HepG2 (cell line): ENCODE measurements around the gene STAMBPL1. TPM values are rescaled to one million over a fixed set of nuclear protein-coding genes. Genes with fewer than 3 reads are reported as not detected.

ENCODE experiments used
- ATAC-seq: fragments of 200-7000 bp; cut with Tn5 transposase; 3 replicates; pipeline ENCODE4 v1.9.1; 2020; ENCODE audit warnings: mild to moderate bottlenecking, moderate library complexity
- BruUV-seq: library from RNA; stranded (reverse); fragments of 400-500 nt; replicated peaks from 2 replicates; lab custom pipeline; 2021; lab: Mats Ljungman, UMichigan
- CTCF ChIA-PET: fragments of 300-600 bp; formaldehyde crosslinking; extraction: SDS; loops from one replicate; lab custom pipeline; 2021; ENCODE audit warnings: low total read pairs, inconsistent platforms, low intra/inter-chr PET ratio; lab: Yijun Ruan, JAX
- POLR2A ChIA-PET: fragments of 350-600 bp; sonication (Branson Sonifier 250); formaldehyde crosslinking; loops from one replicate; lab custom pipeline; 2020; ENCODE audit warnings: antibody characterized with exemption, inconsistent platforms; lab: Yijun Ruan, JAX
- DNase-seq: peaks from one replicate; pipeline ENCODE4 v3.0.0-alpha.2; 2015; ENCODE audit warnings: low spot score
- FAIRE-seq: peaks from 3 replicates; lab custom pipeline; 2011; peaks lifted over from hg19 to GRCh38; lab: Jason Lieb, UNC
- H2AFZ ChIP-seq: one replicate; pipeline ENCODE4 v1.6.1; 2011; ENCODE audit warnings: low read length, inconsistent platforms
- H3K27ac ChIP-seq: fragments of 300-600 bp; 3 replicates; pipeline ENCODE4 v1.8.0; 2011; ENCODE audit warnings: mixed run types, mild to moderate bottlenecking, mixed read lengths, low read length, inconsistent platforms; ENCODE audit not compliant: insufficient read depth; ENCODE audit errors: extremely low read length
- H3K27me3 ChIP-seq, 2 experiments: fragments of 200-600 bp in 1 of 2; 2 replicates in 1 of 2; 3 replicates in 1 of 2; pipeline versions ENCODE4 v1.6.0 to v1.8.0; 2011; ENCODE audit warnings: low read length in 2 of 2, mild to moderate bottlenecking in 2 of 2, moderate library complexity in 2 of 2, inconsistent platforms in 1 of 2; ENCODE audit not compliant: insufficient read depth in 2 of 2, control insufficient read depth in 1 of 2
- H3K36me3 ChIP-seq, 2 experiments: fragments of 200-600 bp in 1 of 2; replicated peaks in 1 of 2; 2 replicates in 1 of 2; 3 replicates in 1 of 2; pipeline versions ENCODE4 v1.5.1 to v1.8.0; 2011; ENCODE audit warnings: low read length in 2 of 2, inconsistent platforms in 1 of 2; ENCODE audit not compliant: insufficient read depth in 2 of 2, control insufficient read depth in 1 of 2
- H3K4me1 ChIP-seq: 2 replicates; pipeline ENCODE4 v1.5.1; 2012; ENCODE audit warnings: low read length, inconsistent platforms; ENCODE audit not compliant: insufficient read depth
- H3K4me2 ChIP-seq: 2 replicates; pipeline ENCODE4 v1.6.0; 2011; ENCODE audit warnings: low read depth, low read length, inconsistent platforms
- H3K4me3 ChIP-seq, 3 experiments: fragments of 200-600 bp in 1 of 3; sonication (generic), shearing (Covaris generic) in 1 of 3; replicated peaks in 1 of 3; 2 replicates each; pipeline ENCODE4 v1.5.1; 2011 to 2016; ENCODE audit warnings: low read length in 3 of 3, inconsistent platforms in 2 of 3, low read depth in 2 of 3, mild to moderate bottlenecking in 2 of 3, control low read depth in 1 of 3, mixed read lengths in 1 of 3; ENCODE audit not compliant: insufficient read depth in 1 of 3
- H3K79me2 ChIP-seq: one replicate; pipeline ENCODE4 v1.6.1; 2011; ENCODE audit warnings: low read length, inconsistent platforms; ENCODE audit not compliant: insufficient read depth
- H3K9ac ChIP-seq: 2 replicates; pipeline ENCODE4 v1.6.0; 2011; ENCODE audit warnings: mild to moderate bottlenecking, low read depth, low read length, inconsistent platforms; ENCODE audit not compliant: insufficient read depth
- H3K9me3 ChIP-seq: 2 replicates; pipeline ENCODE4 v1.5.1; 2012; ENCODE audit warnings: mild to moderate bottlenecking, low read length
- H4K20me1 ChIP-seq: 2 replicates; pipeline ENCODE4 v1.6.0; 2011; ENCODE audit warnings: inconsistent platforms, mild to moderate bottlenecking, low read length, moderate library complexity; ENCODE audit not compliant: insufficient read depth
- ASH2L ChIP-seq: fragments of 300-600, 200-600 bp; sonication (generic); IDR thresholded peaks from 2 replicates; pipeline ENCODE4 v1.7.0; 2017; ENCODE audit warnings: low read depth, mild to moderate bottlenecking, moderate library complexity, mixed read lengths, low read length; ENCODE audit not compliant: insufficient read length
- DRAP1 ChIP-seq: IDR thresholded peaks from 2 replicates; pipeline ENCODE4 v1.6.1; 2016; ENCODE audit warnings: missing genetic modification reagents, missing compliant biosample characterization
- HDAC6 ChIP-seq: fragments of 200-600 bp; sonication (generic); IDR thresholded peaks from 2 replicates; pipeline ENCODE4 v1.7.0; 2017; ENCODE audit warnings: mild to moderate bottlenecking, antibody characterized with exemption, low read length, low read depth
- HNRNPUL1 ChIP-seq: fragments of 200-400 bp; formaldehyde crosslinking; IDR thresholded peaks from 2 replicates; pipeline ENCODE4 v1.6.1; 2017; ENCODE audit warnings: low read depth, mild to moderate bottlenecking, low read length, moderate library complexity
- KDM1A ChIP-seq: IDR thresholded peaks from 2 replicates; pipeline ENCODE4 v1.6.1; 2016; ENCODE audit warnings: missing compliant biosample characterization
- MIER2 ChIP-seq: IDR thresholded peaks from 2 replicates; pipeline ENCODE4 v1.6.1; 2016; ENCODE audit warnings: missing biosample characterization, missing genetic modification reagents
- SCMH1 ChIP-seq: sonication (generic); formaldehyde crosslinking; IDR thresholded peaks from 2 replicates; pipeline ENCODE4 v1.9.0; 2021; ENCODE audit warnings: missing genetic modification reagents, mild to moderate bottlenecking, borderline replicate concordance
- SIN3B ChIP-seq: fragments of 150-350 bp; IDR thresholded peaks from 2 replicates; pipeline ENCODE4 v1.6.1; 2014; ENCODE audit warnings: low read length
- SOX13 ChIP-seq, 3 experiments: fragments of 450-650 bp in 1 of 3; sonication (generic) in 1 of 3; formaldehyde crosslinking in 1 of 3; IDR thresholded peaks in 2 of 3; conservative IDR thresholded peaks in 1 of 3; 2 replicates each; pipeline versions ENCODE4 v1.5.0 to v1.6.1; 2016 to 2020; ENCODE audit warnings: antibody characterized with exemption in 1 of 3, mild to moderate bottlenecking in 1 of 3, missing compliant biosample characterization in 1 of 3, missing genetic modification reagents in 1 of 3, moderate library complexity in 1 of 3
- SOX6 ChIP-seq, 2 experiments: fragments of 450-650 bp in 1 of 2; sonication (generic) in 1 of 2; formaldehyde crosslinking in 1 of 2; IDR thresholded peaks; 2 replicates each; pipeline versions ENCODE4 v1.4.0 to v1.6.1; 2017 to 2020; ENCODE audit warnings: antibody characterized with exemption in 1 of 2, mild to moderate bottlenecking in 1 of 2, missing genetic modification reagents in 1 of 2
- TRIM24 ChIP-seq: sonication (generic); formaldehyde crosslinking; IDR thresholded peaks from 2 replicates; pipeline ENCODE4 v1.8.0; 2022; ENCODE audit warnings: mild to moderate bottlenecking, missing genetic modification reagents
- YEATS4 ChIP-seq: sonication (generic); formaldehyde crosslinking; IDR thresholded peaks from 2 replicates; pipeline ENCODE4 v1.4.0; 2020; ENCODE audit warnings: missing genetic modification reagents, borderline replicate concordance
- ZFAT ChIP-seq: sonication (generic); formaldehyde crosslinking; conservative IDR thresholded peaks from 2 replicates; pipeline ENCODE4 v1.8.1; 2023; ENCODE audit warnings: missing genetic modification reagents, inconsistent platforms
- ZNF264 ChIP-seq: sonication (generic); formaldehyde crosslinking; IDR thresholded peaks from 2 replicates; pipeline ENCODE4 v1.4.0; 2020; ENCODE audit warnings: missing genetic modification reagents
- ZNF510 ChIP-seq: sonication (generic); formaldehyde crosslinking; IDR thresholded peaks from 2 replicates; pipeline ENCODE4 v1.4.0; 2020; ENCODE audit warnings: low read depth, mild to moderate bottlenecking, missing genetic modification reagents
- ZNF589 ChIP-seq: sonication (generic); formaldehyde crosslinking; conservative IDR thresholded peaks from 2 replicates; pipeline ENCODE4 v1.8.0; 2022; ENCODE audit warnings: mild to moderate bottlenecking, moderate library complexity, missing genetic modification reagents
- ZNF710 ChIP-seq: sonication (generic); formaldehyde crosslinking; IDR thresholded peaks from 2 replicates; pipeline ENCODE4 v1.5.0; 2020; ENCODE audit warnings: mild to moderate bottlenecking, missing genetic modification reagents, borderline replicate concordance
- ZNF746 ChIP-seq: sonication (generic); formaldehyde crosslinking; IDR thresholded peaks from 2 replicates; pipeline ENCODE4 v1.8.0; 2022; ENCODE audit warnings: mild to moderate bottlenecking, missing genetic modification reagents
- WGBS: methylation state at CpG from one replicate; pipeline ENCODE4 v1.1.6; 2017; ENCODE audit warnings: low lambda C conversion rate; 5-methylcytosine and 5-hydroxymethylcytosine counted together
- in situ Hi-C: cut with HindIII; loops from 2 replicates; pipeline ENCODE4 v1.10.0; 2017; ENCODE audit warnings: low pct_unique_long_range_greater_than_20kb; ENCODE audit not compliant: extremely low pct_ligation_motif_present
- intact Hi-C: fragments of 100-400 bp; cut with micrococcal nuclease; formaldehyde crosslinking; loops from one replicate; pipeline ENCODE4 v1.10.0; 2022; ENCODE audit not compliant: unreplicated experiment
- polyA plus RNA-seq, 8 experiments: library from polyadenylated mRNA; depleted of rRNA in 3 of 8; stranded (reverse) in 7 of 8; unstranded in 1 of 8; fragments of >200 nt; fragmentation: Illumina TruSeq in 4 of 8; extraction: Trizol in 4 of 8; gene quantifications; 2 replicates each; pipeline versions ENCODE4 v1.2.1 to v1.2.3, GENCODE V29; 2011 to 2016; ENCODE audit warnings: low read depth in 4 of 8, missing spikeins in 1 of 8, mixed read lengths in 1 of 8; ENCODE audit not compliant: insufficient read depth in 1 of 8
- total RNA-seq, 5 experiments: library from RNA; depleted of rRNA; stranded (reverse); fragments of >200 nt; fragmentation: Illumina TruSeq; extraction: Trizol; gene quantifications; 2 replicates each; pipeline ENCODE4 v1.2.3, GENCODE V29; 2016; ENCODE audit warnings: low read depth in 1 of 5

Gene STAMBPL1
- total and polyA plus RNA-seq, 2 of the 13 experiments (the other 11 are each of a cell fraction or from before 2014, with no cell fraction given): 1.4 to 1.5 TPM

- Histone ChIP-seq H3K27me3 (no peaks in the 10 kb centered on the region; a peak in 2 of 5 replicates), H4K20me1 (no peaks in the 10 kb centered on the region), H3K79me2 (no peaks in the 10 kb centered on the region), H3K36me3 (no peaks in the 10 kb centered on the region), H3K9ac (no peak overlapping the region), H3K4me2 (no peak overlapping the region), H3K27ac (no peak overlapping the region), H3K9me3 (no peaks in the 10 kb centered on the region), H3K4me1 (no peaks in the 10 kb centered on the region), H2AFZ (no peak overlapping the region), H3K4me3 (no peak overlapping the region)
- no TSS peak for BruUV-seq
- DNase-seq: no peak
- ATAC-seq: no peak
- POLR2A ChIA-PET: no interaction called here
- CTCF ChIA-PET: no interaction called here
- intact Hi-C loops: no loop called here
- FAIRE-seq: no peak
- in situ Hi-C loops: loop anchor here (25.0 kb wide), 1 partner anchor 372 kb away; the partner anchor contains the start of gene CH25H
- TF ChIP-seq ZNF589 (no peak), ASH2L (no peak), SOX13 (IDR thresholded peaks at IDR 0.05) (no peak), SOX13 (CRISPR knock-in tag; conservative IDR thresholded peaks at IDR 0.05 in 1 of 2, IDR thresholded peaks at IDR 0.05 in 1 of 2) (no peak), HDAC6 (no peak), ZFAT (CRISPR knock-in tag) (no peak), ZNF510 (CRISPR knock-in tag) (no peak)
- WGBS: 2% methylated on average over 3 of the region's 3 CpGs
Observed at GRCh38 chr10:88840104-88840503, 39.9 kb upstream of the STAMBPL1 start.

- Histone ChIP-seq H3K27ac (no peak overlapping the region), H3K9me3 (no peaks in the 10 kb centered on the region), H3K4me3 (no peak overlapping the region), H3K79me2 (no peaks in the 10 kb centered on the region), H3K36me3 (no peaks in the 10 kb centered on the region), H3K4me2 (no peak overlapping the region), H3K4me1 (no peaks in the 10 kb centered on the region), H2AFZ (no peak overlapping the region), H3K9ac (no peak overlapping the region), H4K20me1 (no peaks in the 10 kb centered on the region), H3K27me3 (no peaks in the 10 kb centered on the region; a peak in 2 of 5 replicates)
- DNase-seq (no peak), ATAC-seq (no peak), FAIRE-seq (no peak)
- intact Hi-C loops: no loop called here
- CTCF ChIA-PET: no interaction called here
- POLR2A ChIA-PET: no interaction called here
- in situ Hi-C loops: loop anchor here (25.0 kb wide), 1 partner anchor 371 kb away; the partner anchor contains the start of gene CH25H
- BruUV-seq: no TSS peak
- WGBS: 24% methylated on average over 5 of the region's 5 CpGs
- no peak for TF ChIP-seq TRIM24 (CRISPR knock-in tag)
- TF ChIP-seq MIER2 (CRISPR knock-in tag): no peak
- no peak for TF ChIP-seq DRAP1 (CRISPR knock-in tag)
- TF ChIP-seq YEATS4 (CRISPR knock-in tag): no peak
- TF ChIP-seq SCMH1 (CRISPR knock-in tag): no peak
- no peak for TF ChIP-seq HNRNPUL1
- TF ChIP-seq ZNF264 (CRISPR knock-in tag): no peak
- no peak for TF ChIP-seq KDM1A
- TF ChIP-seq SOX6 (IDR thresholded peaks at IDR 0.05): no peak
- TF ChIP-seq SOX6 (CRISPR knock-in tag; IDR thresholded peaks at IDR 0.05): no peak
- TF ChIP-seq ZNF710: no peak
- TF ChIP-seq SIN3B: no peak
- no peak for TF ChIP-seq ZNF746 (CRISPR knock-in tag)
Observed at GRCh38 chr10:88840881-88841280, 39.2 kb upstream of the STAMBPL1 start.
